Stimulated activated CD8-positive, alpha-beta memory T cell treated with anti-CD3 and anti-CD28 coated beads, Interleukin-12 subunit alpha, Interleukin-12 subunit beta, amount 100 ng/mL, for 24 hours (primary cell): ENCODE results near the gene TNRC18.
"Not testable (repeated sequence)": the region's sequence is repeated elsewhere in the genome, so short reads cannot be mapped to it uniquely, and the experiment has no call there.

Experiments
- DNase-seq: peaks from one replicate; pipeline ENCODE4 v3.0.0-alpha.2; 2020; ENCODE audit errors: extremely low read depth

The TNRC18 gene

GRCh38 chr7:5294169-5294987, 129.3 kb downstream of the TNRC18 start:
- DNase-seq: no peak

GRCh38 chr7:5291711-5292335, 131.8 kb downstream of the TNRC18 start:
- DNase-seq: not testable (repeated sequence)

DNA sequence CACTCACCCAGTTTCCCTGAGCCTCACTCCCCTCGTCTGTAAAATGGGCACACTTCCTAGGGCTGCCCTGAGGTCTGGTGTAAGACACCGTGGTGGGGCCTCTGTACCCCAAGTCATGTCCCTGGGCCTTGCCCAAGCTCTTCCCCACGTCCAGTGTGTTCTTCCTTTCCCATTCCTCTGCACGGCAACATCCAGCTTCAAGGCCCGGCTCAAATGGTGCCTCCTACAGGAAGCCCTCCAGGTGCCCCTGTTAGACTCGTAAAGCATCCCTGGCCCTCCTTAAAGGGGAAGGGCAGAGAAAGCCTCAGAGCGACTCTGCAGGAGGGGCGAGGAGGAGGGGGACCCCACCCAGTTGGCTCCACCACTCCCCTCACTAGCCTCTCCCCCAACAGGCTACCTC, 132.3 kb downstream of the TNRC18 start:
- no peak for DNase-seq

- DNase-seq: no peak
Observed at GRCh38 chr7:5289355-5289754, 134.3 kb downstream of the TNRC18 start.

DNA sequence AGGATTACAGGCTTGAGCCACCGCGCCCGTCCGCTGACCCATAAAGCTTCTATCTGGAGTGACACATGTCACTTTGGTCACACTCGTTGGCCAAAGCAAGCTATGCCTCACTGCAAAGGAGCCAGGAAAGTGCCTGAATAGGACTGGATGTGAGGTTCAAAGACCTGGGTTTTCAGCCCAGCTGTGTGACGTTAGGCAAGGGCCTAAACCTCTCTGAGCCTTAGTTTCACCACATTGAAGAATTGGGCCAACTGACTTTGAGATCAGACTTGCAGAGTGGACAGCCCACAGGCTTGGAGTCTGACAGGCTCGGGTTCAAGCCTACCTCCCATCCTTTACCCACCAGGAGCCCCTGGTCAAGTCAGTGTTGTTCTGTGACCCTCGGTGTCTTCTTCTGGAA, 135.1 kb downstream of the TNRC18 start:
- DNase-seq: not testable (repeated sequence)

GRCh38 chr7:5287802-5288201, 135.8 kb downstream of the TNRC18 start:
- DNase-seq: no peak

DNA sequence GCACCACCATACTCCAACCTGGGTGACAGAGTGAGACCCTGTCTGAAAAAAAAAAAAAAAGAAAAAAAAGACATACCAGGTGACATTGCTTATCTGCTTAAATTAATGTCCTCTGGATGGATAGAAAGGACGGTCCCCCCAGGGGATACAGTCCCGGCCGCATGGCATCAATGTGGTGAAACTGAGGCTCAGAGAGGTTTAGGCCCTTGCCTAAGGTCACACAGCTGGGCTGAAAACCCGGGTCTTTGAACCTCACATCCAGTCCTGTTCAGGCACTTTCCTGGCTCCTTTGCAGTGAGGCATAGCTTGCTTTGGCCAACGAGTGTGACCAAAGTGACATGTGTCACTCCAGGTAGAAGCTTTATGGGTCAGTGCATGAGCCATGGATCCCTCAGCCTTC, 136.3 kb downstream of the TNRC18 start:
- not testable (repeated sequence) for DNase-seq

GRCh38 chr7:5286933-5287332, 136.7 kb downstream of the TNRC18 start:
- no peak for DNase-seq

DNA sequence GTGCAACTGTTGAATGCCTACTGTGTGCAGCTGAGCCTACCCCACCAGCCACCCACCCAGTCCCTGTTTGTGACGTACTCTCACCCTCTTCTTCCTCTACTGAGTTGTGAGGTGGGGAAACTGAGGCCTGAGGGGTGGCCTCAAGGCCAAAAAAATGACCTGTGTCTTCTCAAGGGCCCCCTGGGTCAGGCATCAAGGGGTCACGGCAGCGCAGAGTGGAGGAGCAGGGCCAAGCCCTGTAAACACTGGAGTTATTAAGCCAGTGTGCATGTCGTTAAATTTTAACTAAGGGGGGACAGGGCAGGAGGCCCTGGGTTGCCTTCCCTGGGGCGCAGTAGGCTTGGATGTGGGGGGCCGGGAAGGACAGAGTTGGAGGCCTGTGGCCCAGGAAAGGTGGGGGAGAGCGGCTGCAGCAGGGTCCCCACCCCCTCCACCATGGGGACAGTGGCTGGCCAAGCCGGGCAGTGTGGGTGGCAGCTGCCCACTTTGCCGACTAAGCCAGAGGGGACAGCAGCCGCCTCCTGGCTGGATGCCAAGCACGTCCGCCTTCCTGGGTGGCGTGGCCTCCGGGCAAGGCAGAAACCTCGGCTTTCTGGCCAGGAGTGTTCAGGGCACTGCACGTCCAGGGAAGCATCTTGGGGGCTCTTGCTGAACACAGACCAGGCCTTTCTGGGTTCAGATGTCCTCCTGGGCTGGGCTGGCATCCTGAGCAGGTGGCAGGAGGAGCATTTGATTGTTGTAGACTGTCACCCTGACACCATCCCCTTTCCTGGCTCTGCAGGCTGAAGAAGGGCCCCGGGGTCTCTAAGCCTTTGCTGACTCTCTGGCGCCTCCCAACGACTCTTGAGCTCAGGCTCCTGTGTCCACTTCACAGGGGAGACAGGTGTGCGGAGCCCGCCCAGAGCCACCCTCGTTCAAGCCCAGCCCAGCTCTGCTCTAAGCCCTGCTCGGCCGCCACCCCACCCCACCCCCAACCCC, 139.0 kb downstream of the TNRC18 start:
- no peak for DNase-seq

DNA sequence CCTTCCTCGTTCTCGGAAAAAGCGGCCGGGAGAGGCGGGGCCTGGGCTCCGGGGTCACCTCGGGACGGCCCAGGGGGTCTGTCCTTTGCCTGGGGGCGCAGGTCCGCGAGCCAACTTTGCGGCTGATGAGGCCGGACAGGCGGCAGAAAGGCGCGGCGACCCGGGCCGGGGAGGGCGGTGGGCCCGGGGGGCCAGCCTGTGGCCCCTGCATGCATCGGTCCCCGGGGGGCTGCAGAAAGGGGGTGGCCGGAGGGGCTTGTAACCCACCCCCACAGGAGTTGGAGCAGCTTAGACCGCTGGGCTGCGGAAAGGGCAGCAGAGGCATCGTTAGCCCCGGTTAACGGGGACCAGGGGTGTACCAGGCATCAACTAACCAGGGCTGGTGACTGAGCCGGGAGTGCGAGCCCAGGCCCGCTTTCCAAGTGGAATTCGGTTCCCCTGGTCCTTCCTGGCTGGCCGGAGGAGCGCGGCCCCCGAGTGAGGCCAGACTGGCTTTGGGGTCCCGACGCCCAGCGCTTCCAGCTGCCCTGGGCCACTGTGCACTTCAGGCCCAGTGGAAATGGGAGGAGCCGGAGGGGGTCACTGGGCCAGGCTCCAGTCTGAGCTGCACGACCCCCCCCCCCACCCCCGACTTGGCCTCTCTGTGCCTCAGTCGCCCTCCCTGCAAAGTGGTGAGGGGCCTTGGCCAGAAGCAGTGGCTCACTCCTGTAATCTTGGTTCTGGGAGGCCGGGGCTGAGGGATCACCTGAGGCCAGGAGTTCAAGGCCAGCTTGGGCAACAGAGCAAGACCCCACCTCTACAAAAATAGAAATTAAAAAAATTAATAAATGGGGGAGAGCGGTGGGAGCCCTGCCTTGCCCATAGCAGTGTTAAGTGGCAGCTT, 140.0 kb downstream of the TNRC18 start:
- DNase-seq: no peak

DNA sequence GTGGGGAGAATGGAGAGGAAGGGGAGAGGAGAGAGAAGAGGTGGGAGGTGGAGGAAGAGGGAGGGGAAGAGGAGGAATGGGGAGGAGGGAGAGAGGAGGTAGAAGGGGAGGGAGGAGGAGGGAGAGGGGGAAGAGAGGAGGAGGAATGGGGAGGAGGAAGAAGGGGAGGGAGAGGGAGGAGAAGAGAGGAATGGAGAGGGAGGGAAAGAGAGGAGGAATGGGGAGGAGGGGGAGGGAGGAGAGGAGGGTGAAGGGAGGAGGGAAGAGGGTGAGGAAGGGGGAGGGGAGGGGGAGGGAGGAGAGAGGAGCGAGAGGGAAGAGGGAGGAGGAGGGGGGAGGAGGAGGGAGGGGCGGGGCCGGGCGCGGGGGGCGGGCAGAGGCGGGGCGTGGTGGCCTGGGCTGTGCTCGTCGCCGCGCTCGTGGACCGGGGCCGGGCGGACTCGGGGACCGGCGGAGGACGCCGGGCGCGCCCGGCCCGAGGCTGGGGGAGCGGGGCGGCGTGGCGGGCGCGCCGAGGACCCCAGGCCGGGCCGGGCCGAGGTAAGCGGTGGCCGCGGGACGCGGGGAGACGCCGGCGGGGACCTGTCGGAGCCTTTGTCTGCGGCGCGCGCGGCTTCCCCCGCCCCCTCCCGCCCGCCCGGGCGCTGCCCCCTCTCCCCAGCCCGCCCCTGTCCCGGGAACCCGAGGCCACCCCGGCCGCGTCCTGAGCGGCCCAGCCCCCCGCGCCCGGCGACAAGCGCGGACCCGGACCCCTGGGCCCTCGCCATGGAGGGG, 140.9 kb downstream of the TNRC18 start, which contains the start of gene SLC29A4:
TSS of gene SLC29A4 (plus strand) at position 401 of the 774 bp plus-strand sequence. CDS start 4,874 bp downstream, outside the sequence.
- no peak for DNase-seq

- not testable (repeated sequence) for DNase-seq
Observed at GRCh38 chr7:5281598-5282500, 141.8 kb downstream of the TNRC18 start.

DNA sequence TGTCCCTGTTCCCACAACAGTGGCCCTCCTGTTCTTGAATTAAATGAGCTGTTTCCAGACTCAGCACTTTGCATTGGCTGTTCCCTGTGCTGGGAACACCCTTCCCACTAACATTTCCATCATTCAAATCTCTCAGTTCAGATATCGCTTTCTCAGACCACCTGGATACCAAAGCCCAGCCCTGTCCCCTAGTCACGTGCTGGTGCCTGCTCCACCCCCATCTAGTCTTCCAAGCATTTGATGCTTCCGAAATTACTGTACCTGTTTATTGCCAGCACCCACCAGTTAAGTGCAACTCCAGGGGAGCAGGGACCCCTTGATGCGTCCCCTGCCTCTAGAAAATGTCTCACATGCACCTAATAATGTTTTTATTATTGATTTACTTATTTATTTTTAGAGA, 143.9 kb downstream of the TNRC18 start:
- no peak for DNase-seq

- no peak for DNase-seq
Observed at GRCh38 chr7:5278766-5279165, 144.9 kb downstream of the TNRC18 start.

DNA sequence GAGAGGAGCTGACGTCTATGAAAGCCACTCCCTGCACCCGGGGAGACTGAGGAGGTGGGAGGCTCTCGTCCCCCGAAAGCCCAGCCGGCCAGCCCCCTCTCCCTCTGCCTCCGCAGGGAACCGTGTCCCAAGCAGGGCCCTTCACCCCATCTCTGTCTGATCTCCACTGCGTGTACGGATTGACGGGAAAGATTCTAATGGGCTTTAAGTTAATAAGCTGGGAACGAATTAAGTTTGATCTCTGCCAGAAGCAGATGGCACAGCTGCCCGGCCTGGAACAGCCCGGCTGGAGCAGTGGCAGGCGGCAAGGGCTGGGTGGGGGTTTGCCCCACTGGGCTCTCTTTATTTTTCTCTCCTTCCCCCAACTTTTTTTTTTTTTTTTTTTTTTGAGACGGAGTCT, 147.0 kb downstream of the TNRC18 start:
- DNase-seq: no peak

- not testable (repeated sequence) for DNase-seq
Observed at GRCh38 chr7:5276123-5276522, 147.5 kb downstream of the TNRC18 start.

DNA sequence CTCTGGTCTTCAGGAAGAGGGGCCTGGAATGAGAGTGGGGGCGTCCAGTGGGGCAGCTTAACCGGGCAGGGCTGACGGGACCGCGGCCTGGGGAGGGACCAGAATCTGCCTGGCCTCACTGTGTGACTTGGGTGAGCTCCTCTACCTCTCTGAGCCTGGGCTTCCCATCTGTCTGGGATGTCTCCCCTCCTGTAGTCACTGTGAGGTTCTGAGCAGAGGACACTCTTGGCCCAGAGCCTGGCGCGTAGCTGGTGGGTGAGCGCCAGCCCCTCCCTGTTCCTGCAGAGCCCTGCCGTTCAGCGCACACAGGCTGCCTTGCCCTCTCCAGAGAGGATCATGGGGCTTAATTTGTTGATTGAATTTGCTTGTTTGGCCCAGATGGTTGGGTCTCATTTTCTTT, 148.1 kb downstream of the TNRC18 start:
- DNase-seq: not testable (repeated sequence)

- DNase-seq: not testable (repeated sequence)
Observed at GRCh38 chr7:5274985-5275431, 148.6 kb downstream of the TNRC18 start.

GRCh38 chr7:5274441-5274840, 149.2 kb downstream of the TNRC18 start:
- no peak for DNase-seq
